ENCODE measurements around the gene SPOCK3. TPM values are rescaled to one million over a fixed set of nuclear protein-coding genes. Genes with fewer than 3 reads are reported as not detected.

Gene SPOCK3
- total RNA-seq, 2 experiments from 2014 or later, result not detected

- Histone ChIP-seq H3K27ac (ENCODE audit: low read depth, low read length, poor library complexity, severe bottlenecking) (no peak overlapping the region), H3K4me3 (ENCODE audit: low read depth, low read length, poor library complexity, severe bottlenecking) (no peak overlapping the region), H3K9me2 (ENCODE audit: insufficient read depth, low read length) (no peaks in the 10 kb centered on the region), H4K20me1 (ENCODE audit: insufficient read depth, low read length) (no peaks in the 10 kb centered on the region), H3K9me3 (ENCODE audit: low read length) (no peaks in the 10 kb centered on the region), H3K4me1 (ENCODE audit: insufficient read depth, low read length, poor library complexity, severe bottlenecking) (no peaks in the 10 kb centered on the region), H2AFZ (ENCODE audit: low read length) (no peak overlapping the region), H3K4me2 (ENCODE audit: low read length) (no peak overlapping the region), H3K79me2 (ENCODE audit: insufficient read depth, low read depth, low read length) (no peaks in the 10 kb centered on the region), H3K36me3 (ENCODE audit: insufficient read depth, low read length) (no peaks in the 10 kb centered on the region)
- POLR2A ChIA-PET, result no interaction called here
- no peak for DNase-seq (ENCODE audit: low spot score)
- CTCF ChIA-PET (ENCODE audit: unreplicated experiment), result no interaction called here
- TF ChIP-seq EZH2phosphoT487 (IDR thresholded peaks at IDR 0.05; ENCODE audit: borderline replicate concordance, low read depth, low read length), result no peak
- no peak for TF ChIP-seq CTCF (conservative IDR thresholded peaks at IDR 0.05; ENCODE audit: low read length)
- intact Hi-C loops (cut with micrococcal nuclease; ENCODE audit: unreplicated experiment), result loop anchor here (5.0 to 10.0 kb wide), 4 partner anchors 269 to 1129 kb away; no protein-coding TSS in a partner anchor
- no TSS peak for BruUV-seq (replicated peaks)
These were observed 210.8 kb downstream of the SPOCK3 start for GRCh38 chr4:167023364-167023925.

- Histone ChIP-seq H3K4me1 (ENCODE audit: insufficient read depth, low read length, poor library complexity, severe bottlenecking) (no peaks in the 10 kb centered on the region), H3K4me2 (ENCODE audit: low read length) (no peak overlapping the region), H3K27ac (ENCODE audit: low read depth, low read length, poor library complexity, severe bottlenecking) (no peak overlapping the region), H3K36me3 (ENCODE audit: insufficient read depth, low read length) (no peaks in the 10 kb centered on the region), H3K79me2 (ENCODE audit: insufficient read depth, low read depth, low read length) (no peaks in the 10 kb centered on the region), H2AFZ (ENCODE audit: low read length) (no peak overlapping the region), H3K9me2 (ENCODE audit: insufficient read depth, low read length) (no peaks in the 10 kb centered on the region), H3K9me3 (ENCODE audit: low read length) (no peaks in the 10 kb centered on the region), H4K20me1 (ENCODE audit: insufficient read depth, low read length) (no peaks in the 10 kb centered on the region), H3K4me3 (ENCODE audit: low read depth, low read length, poor library complexity, severe bottlenecking) (no peak overlapping the region)
- intact Hi-C loops (cut with micrococcal nuclease; ENCODE audit: unreplicated experiment), result loop anchor here (2.0 to 10.0 kb wide), 5 partner anchors 271 to 1131 kb away; no protein-coding TSS in a partner anchor
- ChIA-PET CTCF (ENCODE audit: unreplicated experiment) (no interaction called here), POLR2A (no interaction called here)
- DNase-seq (ENCODE audit: low spot score), result peak; percentile 55
- no TSS peak for BruUV-seq (replicated peaks)
- TF ChIP-seq EZH2phosphoT487 (IDR thresholded peaks at IDR 0.05; ENCODE audit: borderline replicate concordance, low read depth, low read length), result no peak
- peak; percentile 92 for TF ChIP-seq CTCF (conservative IDR thresholded peaks at IDR 0.05; ENCODE audit: low read length)
These were observed 212.6 kb downstream of the SPOCK3 start for GRCh38 chr4:167021545-167022155.

GRCh38 chr4:167020410-167020809 is 213.9 kb downstream of the SPOCK3 start:
- Histone ChIP-seq H3K27ac (ENCODE audit: low read depth, low read length, poor library complexity, severe bottlenecking) (no peak overlapping the region), H3K36me3 (ENCODE audit: insufficient read depth, low read length) (no peaks in the 10 kb centered on the region), H3K79me2 (ENCODE audit: insufficient read depth, low read depth, low read length) (no peaks in the 10 kb centered on the region), H2AFZ (ENCODE audit: low read length) (no peak overlapping the region), H3K4me2 (ENCODE audit: low read length) (no peak overlapping the region), H3K9me3 (ENCODE audit: low read length) (no peaks in the 10 kb centered on the region), H3K4me1 (ENCODE audit: insufficient read depth, low read length, poor library complexity, severe bottlenecking) (no peaks in the 10 kb centered on the region), H4K20me1 (ENCODE audit: insufficient read depth, low read length) (no peaks in the 10 kb centered on the region), H3K4me3 (ENCODE audit: low read depth, low read length, poor library complexity, severe bottlenecking) (no peak overlapping the region), H3K9me2 (ENCODE audit: insufficient read depth, low read length) (no peaks in the 10 kb centered on the region)
- no peak for TF ChIP-seq EZH2phosphoT487 (IDR thresholded peaks at IDR 0.05; ENCODE audit: borderline replicate concordance, low read depth, low read length)
- TF ChIP-seq CTCF (conservative IDR thresholded peaks at IDR 0.05; ENCODE audit: low read length), result peak; percentile 53; the same call in 1 of the 2 replicates
- ChIA-PET CTCF (ENCODE audit: unreplicated experiment) (no interaction called here), POLR2A (no interaction called here)
- peak; percentile 4 for DNase-seq (ENCODE audit: low spot score)
- BruUV-seq (replicated peaks), result no TSS peak
- intact Hi-C loops (cut with micrococcal nuclease; ENCODE audit: unreplicated experiment), result loop anchor here (2.0 to 10.0 kb wide), 5 partner anchors 272 to 1132 kb away; no protein-coding TSS in a partner anchor
